DOHH2 (cell line): ENCODE measurements around the gene PTF1A.

Experiments used
- H3F3A ChIP-seq: fragments of 200-600 bp; sonication (generic), shearing (Covaris generic); 2 replicates; pipeline ENCODE4 v1.6.0; 2016; ENCODE audit warnings: antibody characterized with exemption, mild to moderate bottlenecking; ENCODE audit not compliant: control insufficient read depth, insufficient read depth
- H3K27ac ChIP-seq: fragments of 200-600 bp; sonication (generic); 2 replicates; pipeline ENCODE4 v1.5.1; 2014; ENCODE audit warnings: low read depth, mild to moderate bottlenecking, low read length, moderate library complexity
- H3K27me3 ChIP-seq: fragments of 200-600 bp; sonication (generic); 2 replicates; pipeline ENCODE4 v1.6.1; 2014; ENCODE audit warnings: mild to moderate bottlenecking, low read length, mixed read lengths; ENCODE audit not compliant: control insufficient read depth
- H3K36me3 ChIP-seq: fragments of 200-600 bp; sonication (generic); 2 replicates; pipeline ENCODE4 v1.6.1; 2014; ENCODE audit warnings: mild to moderate bottlenecking, low read length, moderate library complexity, mixed read lengths; ENCODE audit not compliant: control insufficient read depth
- H3K4me1 ChIP-seq: fragments of 200-600 bp; sonication (generic); 2 replicates; pipeline ENCODE4 v1.6.1; 2014; ENCODE audit warnings: mild to moderate bottlenecking, low read length, mixed read lengths; ENCODE audit not compliant: control insufficient read depth
- H3K4me2 ChIP-seq: fragments of 200-600 bp; sonication (generic); 2 replicates; pipeline ENCODE4 v1.6.0; 2014; ENCODE audit warnings: mild to moderate bottlenecking, low read length, moderate library complexity
- H3K4me3 ChIP-seq: fragments of 200-600 bp; sonication (generic); 2 replicates; pipeline ENCODE4 v1.5.1; 2014; ENCODE audit warnings: mild to moderate bottlenecking, low read length, mixed read lengths
- H3K79me2 ChIP-seq: fragments of 200-600 bp; sonication (generic); 2 replicates; pipeline ENCODE4 v1.6.1; 2014; ENCODE audit warnings: mild to moderate bottlenecking, low read length, mixed read lengths; ENCODE audit not compliant: control insufficient read depth
- H3K9me2 ChIP-seq: fragments of 200-600 bp; sonication (generic); replicated peaks from 2 replicates; pipeline ENCODE4 v1.6.1; 2014; ENCODE audit warnings: mild to moderate bottlenecking, low read length, mixed read lengths; ENCODE audit not compliant: control insufficient read depth
- H3K9me3 ChIP-seq: fragments of 200-600 bp; sonication (generic); 2 replicates; pipeline ENCODE4 v1.6.1; 2014; ENCODE audit warnings: antibody characterized with exemption, low read length, mixed read lengths; ENCODE audit not compliant: control insufficient read depth, insufficient read depth
- H4K20me1 ChIP-seq: fragments of 200-600 bp; sonication (generic); 2 replicates; pipeline ENCODE4 v1.6.0; 2014; ENCODE audit warnings: low read depth, mild to moderate bottlenecking, antibody characterized with exemption, low read length, moderate library complexity; ENCODE audit not compliant: control insufficient read depth, insufficient read depth
- EZH2phosphoT487 ChIP-seq: fragments of 200-600 bp; sonication (generic); IDR thresholded peaks from 2 replicates; pipeline ENCODE4 v1.6.1; 2017; ENCODE audit warnings: borderline replicate concordance, mild to moderate bottlenecking, antibody characterized with exemption, low read length, moderate library complexity, mixed read lengths
- TF ChIP-seq, protein P1 (sequence below): fragments of 200-600 bp; sonication (generic); IDR thresholded peaks from one replicate; pipeline ENCODE4 v1.5.1; 2014; ENCODE audit warnings: antibody characterized with exemption, mild to moderate bottlenecking, low read depth, low read length; ENCODE audit not compliant: poor library complexity, severe bottlenecking

The PTF1A gene

DNA sequence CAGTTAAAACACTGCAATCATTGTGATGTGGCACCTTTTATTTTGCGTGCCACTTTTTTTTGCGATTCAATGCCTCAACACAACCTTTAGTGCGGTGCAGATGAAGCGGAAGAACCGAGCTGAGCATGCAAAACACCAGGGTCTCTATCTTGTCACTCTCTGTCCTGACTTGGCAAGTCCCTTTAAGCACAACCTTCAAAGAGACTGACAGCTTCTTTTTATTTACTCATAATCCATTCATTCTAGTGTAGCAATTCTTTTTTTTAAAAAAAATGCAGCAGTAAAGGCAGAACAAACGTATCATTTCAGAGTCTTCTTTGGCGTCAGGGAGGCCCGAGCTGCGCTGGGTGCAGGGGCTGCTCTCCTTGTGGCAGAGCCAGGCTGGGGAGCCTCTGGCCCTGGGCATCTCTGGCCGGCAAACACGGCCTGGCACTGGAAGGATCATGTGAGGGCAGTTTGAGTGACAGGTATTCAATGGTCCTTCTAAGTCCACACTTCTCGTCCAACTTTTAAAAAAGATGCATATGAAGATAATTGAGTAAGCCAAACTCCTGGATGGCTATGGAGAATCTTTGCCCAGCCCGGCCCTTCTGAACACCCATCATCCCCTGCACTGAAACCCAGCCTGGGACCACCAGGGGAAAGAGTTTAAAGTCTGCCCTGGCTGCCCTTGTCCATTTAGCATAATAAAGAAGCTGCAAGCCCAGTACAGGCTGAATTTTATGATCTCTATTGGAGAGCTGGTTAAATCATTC, 3.9 kb downstream of the PTF1A start:
- TF ChIP-seq, protein P1, sequence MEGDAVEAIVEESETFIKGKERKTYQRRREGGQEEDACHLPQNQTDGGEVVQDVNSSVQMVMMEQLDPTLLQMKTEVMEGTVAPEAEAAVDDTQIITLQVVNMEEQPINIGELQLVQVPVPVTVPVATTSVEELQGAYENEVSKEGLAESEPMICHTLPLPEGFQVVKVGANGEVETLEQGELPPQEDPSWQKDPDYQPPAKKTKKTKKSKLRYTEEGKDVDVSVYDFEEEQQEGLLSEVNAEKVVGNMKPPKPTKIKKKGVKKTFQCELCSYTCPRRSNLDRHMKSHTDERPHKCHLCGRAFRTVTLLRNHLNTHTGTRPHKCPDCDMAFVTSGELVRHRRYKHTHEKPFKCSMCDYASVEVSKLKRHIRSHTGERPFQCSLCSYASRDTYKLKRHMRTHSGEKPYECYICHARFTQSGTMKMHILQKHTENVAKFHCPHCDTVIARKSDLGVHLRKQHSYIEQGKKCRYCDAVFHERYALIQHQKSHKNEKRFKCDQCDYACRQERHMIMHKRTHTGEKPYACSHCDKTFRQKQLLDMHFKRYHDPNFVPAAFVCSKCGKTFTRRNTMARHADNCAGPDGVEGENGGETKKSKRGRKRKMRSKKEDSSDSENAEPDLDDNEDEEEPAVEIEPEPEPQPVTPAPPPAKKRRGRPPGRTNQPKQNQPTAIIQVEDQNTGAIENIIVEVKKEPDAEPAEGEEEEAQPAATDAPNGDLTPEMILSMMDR: no peak
- TF ChIP-seq EZH2phosphoT487: no peak
- H3K9me2 ChIP-seq: no peaks in the 10 kb centered on the region
- no peaks in the 10 kb centered on the region for H3F3A ChIP-seq
- H3K27ac ChIP-seq: no peak overlapping the region
- H3K4me3 ChIP-seq: no peak overlapping the region
- peaks cover 2% of the 10 kb centered on the region; the same call in 1 of the 2 replicates for H3K27me3 ChIP-seq
- H3K4me1 ChIP-seq: no peaks in the 10 kb centered on the region
- no peaks in the 10 kb centered on the region for H3K9me3 ChIP-seq
- H4K20me1 ChIP-seq: no peaks in the 10 kb centered on the region
- H3K4me2 ChIP-seq: no peak overlapping the region
- no peaks in the 10 kb centered on the region for H3K36me3 ChIP-seq
- no peaks in the 10 kb centered on the region for H3K79me2 ChIP-seq

GRCh38 chr10:23196915-23197314, 4.8 kb downstream of the PTF1A start:
- Histone ChIP-seq H3K36me3 (no peaks in the 10 kb centered on the region), H3K9me3 (no peaks in the 10 kb centered on the region), H3K79me2 (no peaks in the 10 kb centered on the region), H3K27ac (no peak overlapping the region), H3K4me3 (no peak overlapping the region), H3K4me1 (no peaks in the 10 kb centered on the region), H4K20me1 (no peaks in the 10 kb centered on the region), H3K9me2 (no peaks in the 10 kb centered on the region), H3K27me3 (peaks cover 8% of the 10 kb centered on the region), H3F3A (no peaks in the 10 kb centered on the region), H3K4me2 (no peak overlapping the region)
- TF ChIP-seq EZH2phosphoT487: no peak

DNA sequence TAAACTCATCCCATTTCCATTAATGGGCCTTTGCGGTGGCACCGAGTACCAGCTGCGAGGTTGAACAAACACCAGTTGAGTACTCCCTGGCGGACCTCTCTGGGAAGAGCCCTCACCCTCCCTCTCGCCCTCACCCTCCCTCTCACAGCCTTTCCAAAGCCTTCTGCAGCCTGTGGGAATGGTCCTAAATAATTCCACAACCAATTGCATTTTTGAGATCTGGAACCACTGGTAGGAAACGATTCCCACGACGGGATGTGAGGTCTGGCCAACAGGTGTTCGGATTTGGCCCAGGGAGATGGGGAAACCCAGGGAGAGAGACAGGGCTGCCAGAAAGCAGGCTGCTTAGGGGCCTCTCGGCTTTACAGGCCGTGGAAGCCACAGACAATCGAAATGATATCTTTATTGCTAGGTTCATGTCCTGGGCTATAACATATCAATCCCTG, 5.3 kb downstream of the PTF1A start:
- TF ChIP-seq, protein P1: no peak
- TF ChIP-seq EZH2phosphoT487: no peak
- Histone ChIP-seq H3F3A (no peaks in the 10 kb centered on the region), H3K4me2 (no peak overlapping the region), H3K27ac (no peak overlapping the region), H3K9me2 (no peaks in the 10 kb centered on the region), H3K79me2 (no peaks in the 10 kb centered on the region), H3K27me3 (peaks cover 12% of the 10 kb centered on the region), H3K36me3 (no peaks in the 10 kb centered on the region), H3K4me3 (no peak overlapping the region), H3K4me1 (no peaks in the 10 kb centered on the region), H4K20me1 (no peaks in the 10 kb centered on the region), H3K9me3 (no peaks in the 10 kb centered on the region)

DNA sequence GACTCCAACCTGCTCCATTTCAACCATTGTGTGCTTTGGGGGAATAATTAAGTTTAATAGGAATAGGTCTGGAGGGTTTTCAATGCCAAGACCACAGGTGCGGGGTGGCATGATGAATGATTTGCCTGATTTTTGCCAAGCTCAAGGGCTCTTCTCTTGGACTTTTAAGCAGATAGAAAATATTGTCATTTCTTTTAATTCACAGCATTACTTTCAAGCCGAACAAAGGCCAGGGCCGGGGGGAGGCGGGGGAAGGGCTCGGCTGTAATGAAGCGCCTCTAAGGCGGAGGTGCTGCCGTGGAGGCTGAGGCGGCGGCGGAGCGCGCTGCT, 6.5 kb downstream of the PTF1A start:
- Histone ChIP-seq H3K27ac (no peak overlapping the region), H3K36me3 (no peaks in the 10 kb centered on the region), H3F3A (no peaks in the 10 kb centered on the region), H4K20me1 (no peaks in the 10 kb centered on the region), H3K9me3 (no peaks in the 10 kb centered on the region), H3K4me2 (no peak overlapping the region), H3K4me3 (no peak overlapping the region), H3K9me2 (no peaks in the 10 kb centered on the region), H3K4me1 (no peaks in the 10 kb centered on the region), H3K79me2 (no peaks in the 10 kb centered on the region), H3K27me3 (peaks cover 12% of the 10 kb centered on the region)
- TF ChIP-seq EZH2phosphoT487: no peak
- TF ChIP-seq, protein P1: no peak
